PFSK-1 (cell line): ENCODE results near the gene CXXC5.

Experiments used
- FOXP2 ChIP-seq: optimal IDR thresholded peaks from 2 replicates; pipeline ENCODE3; 2011; ENCODE audit warnings: borderline replicate concordance, control low read depth, inconsistent platforms; ENCODE audit not compliant: insufficient read depth; ENCODE audit errors: extremely low read length, extremely low read depth
- POLR2AphosphoS5 ChIP-seq: IDR thresholded peaks from 2 replicates; pipeline ENCODE4 v1.6.1; 2012; ENCODE audit warnings: low read depth, mild to moderate bottlenecking, control low read depth, low read length, moderate library complexity
- SIN3A ChIP-seq: IDR thresholded peaks from 2 replicates; pipeline ENCODE4 v1.6.1; 2012; ENCODE audit warnings: mild to moderate bottlenecking, low read length, moderate library complexity, borderline replicate concordance; ENCODE audit not compliant: insufficient read depth
- TAF1 ChIP-seq: IDR thresholded peaks from 2 replicates; pipeline ENCODE4 v1.6.1; 2012; ENCODE audit warnings: low read length, control low read depth, borderline replicate concordance; ENCODE audit not compliant: insufficient read depth
- TF ChIP-seq, protein P1 (sequence below), 2 experiments: IDR thresholded peaks; 2 replicates each; pipeline versions ENCODE4 v1.6.1 to v1.8.0; 2011 to 2012; ENCODE audit warnings: low read depth in 2 of 2, low read length in 2 of 2, control low read depth in 1 of 2, inconsistent platforms in 1 of 2, mild to moderate bottlenecking in 1 of 2, moderate library complexity in 1 of 2; ENCODE audit not compliant: insufficient read depth in 1 of 2

CXXC5 gene

DNA sequence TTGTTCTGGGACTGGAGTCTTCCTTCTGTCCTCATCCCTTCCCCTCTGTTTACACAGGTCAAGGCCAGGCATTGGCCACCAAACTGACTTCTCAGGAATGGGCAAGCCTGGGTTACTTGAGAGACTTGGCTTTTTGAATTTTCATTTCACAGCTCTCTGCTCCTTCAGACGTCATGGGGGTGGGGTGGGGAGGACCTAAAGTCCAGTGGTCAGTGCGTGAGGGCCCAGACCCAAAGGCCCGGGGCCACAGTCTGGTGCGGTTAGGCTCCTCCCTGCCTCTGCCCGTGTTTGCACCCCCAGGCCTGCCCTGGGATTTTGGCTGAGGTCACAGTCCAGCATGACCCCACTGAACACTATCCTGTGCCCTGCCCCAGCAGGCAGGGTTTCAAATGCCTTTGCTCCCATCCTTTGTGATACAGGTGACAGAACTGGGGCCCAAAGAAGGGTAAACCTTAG is 4.1 kb upstream of the CXXC5 start:
- TF ChIP-seq, protein P1, sequence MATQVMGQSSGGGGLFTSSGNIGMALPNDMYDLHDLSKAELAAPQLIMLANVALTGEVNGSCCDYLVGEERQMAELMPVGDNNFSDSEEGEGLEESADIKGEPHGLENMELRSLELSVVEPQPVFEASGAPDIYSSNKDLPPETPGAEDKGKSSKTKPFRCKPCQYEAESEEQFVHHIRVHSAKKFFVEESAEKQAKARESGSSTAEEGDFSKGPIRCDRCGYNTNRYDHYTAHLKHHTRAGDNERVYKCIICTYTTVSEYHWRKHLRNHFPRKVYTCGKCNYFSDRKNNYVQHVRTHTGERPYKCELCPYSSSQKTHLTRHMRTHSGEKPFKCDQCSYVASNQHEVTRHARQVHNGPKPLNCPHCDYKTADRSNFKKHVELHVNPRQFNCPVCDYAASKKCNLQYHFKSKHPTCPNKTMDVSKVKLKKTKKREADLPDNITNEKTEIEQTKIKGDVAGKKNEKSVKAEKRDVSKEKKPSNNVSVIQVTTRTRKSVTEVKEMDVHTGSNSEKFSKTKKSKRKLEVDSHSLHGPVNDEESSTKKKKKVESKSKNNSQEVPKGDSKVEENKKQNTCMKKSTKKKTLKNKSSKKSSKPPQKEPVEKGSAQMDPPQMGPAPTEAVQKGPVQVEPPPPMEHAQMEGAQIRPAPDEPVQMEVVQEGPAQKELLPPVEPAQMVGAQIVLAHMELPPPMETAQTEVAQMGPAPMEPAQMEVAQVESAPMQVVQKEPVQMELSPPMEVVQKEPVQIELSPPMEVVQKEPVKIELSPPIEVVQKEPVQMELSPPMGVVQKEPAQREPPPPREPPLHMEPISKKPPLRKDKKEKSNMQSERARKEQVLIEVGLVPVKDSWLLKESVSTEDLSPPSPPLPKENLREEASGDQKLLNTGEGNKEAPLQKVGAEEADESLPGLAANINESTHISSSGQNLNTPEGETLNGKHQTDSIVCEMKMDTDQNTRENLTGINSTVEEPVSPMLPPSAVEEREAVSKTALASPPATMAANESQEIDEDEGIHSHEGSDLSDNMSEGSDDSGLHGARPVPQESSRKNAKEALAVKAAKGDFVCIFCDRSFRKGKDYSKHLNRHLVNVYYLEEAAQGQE (IDR thresholded peaks at IDR 0.05; ENCODE audit: insufficient read depth in 1 of 2, low read depth in 2 of 2, low read length in 2 of 2) = no peak
- TF ChIP-seq SIN3A (no peak), POLR2AphosphoS5 (no peak), TAF1 (no peak), FOXP2 (no peak)

DNA sequence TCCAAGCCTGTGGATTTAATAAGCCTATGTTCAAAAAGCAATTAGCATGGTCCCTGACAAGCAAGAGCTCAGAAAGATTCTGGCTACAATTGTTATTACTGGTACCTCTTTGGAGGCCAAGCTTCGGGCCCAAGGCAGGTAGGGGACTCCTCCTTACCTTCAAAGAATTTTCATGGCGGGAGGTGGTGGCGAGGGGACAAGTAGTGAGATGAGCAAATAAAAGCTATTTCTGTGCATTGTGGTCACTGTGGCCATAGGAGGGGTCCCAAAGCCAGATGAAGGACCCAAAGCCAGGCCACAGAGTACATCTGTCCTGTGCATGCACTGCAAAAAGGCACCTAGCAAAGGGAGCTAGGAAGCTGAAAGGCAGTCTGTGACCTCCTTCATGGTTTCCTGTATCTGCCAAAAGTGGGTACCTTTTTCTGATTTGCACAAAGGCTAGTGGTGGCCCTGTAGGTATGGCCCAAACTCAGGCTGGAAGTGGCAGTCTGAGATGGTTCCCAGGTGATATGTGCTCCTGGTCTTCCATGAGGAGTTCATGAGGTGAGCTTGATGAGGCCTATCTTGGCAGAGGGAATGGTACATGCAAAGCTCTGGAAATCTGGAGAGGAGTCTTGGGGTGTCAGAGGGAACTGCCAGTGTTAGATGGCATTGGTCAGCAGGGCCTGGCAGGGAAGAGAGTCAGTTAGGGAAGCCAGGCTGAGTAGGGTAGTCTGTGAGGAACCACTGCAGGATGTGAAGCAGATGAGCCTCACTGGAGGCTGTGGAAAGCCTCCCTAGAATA is 3.3 kb upstream of the CXXC5 start:
- TF ChIP-seq FOXP2 = no peak
- TF ChIP-seq POLR2AphosphoS5 = no peak
- no peak for TF ChIP-seq SIN3A
- TF ChIP-seq, protein P1 (IDR thresholded peaks at IDR 0.05; ENCODE audit: insufficient read depth in 1 of 2, low read depth in 2 of 2, low read length in 2 of 2) = no peak
- TF ChIP-seq TAF1 = no peak

DNA sequence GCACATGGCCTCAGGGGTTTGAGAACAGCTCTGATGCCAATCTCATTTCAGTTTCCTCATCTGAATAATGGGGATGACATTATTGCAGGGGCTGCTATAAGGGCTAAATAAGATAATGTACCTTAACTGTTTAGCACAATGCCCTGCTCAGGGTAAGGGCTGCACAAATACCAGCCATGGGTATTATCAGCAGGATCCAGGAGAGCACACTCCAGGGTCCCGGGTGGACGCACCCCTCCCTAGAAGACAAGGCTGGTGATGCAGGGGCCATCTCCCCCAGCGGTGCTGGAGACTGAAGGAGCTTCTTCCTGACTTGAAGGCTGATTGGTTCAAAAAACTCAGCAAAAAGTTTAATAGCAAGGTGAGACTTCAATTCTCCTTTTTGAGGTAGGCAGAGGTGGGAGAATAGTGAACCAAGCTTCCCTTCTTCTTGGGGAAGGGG is 2.7 kb upstream of the CXXC5 start:
- TF ChIP-seq, protein P1 (IDR thresholded peaks at IDR 0.05; ENCODE audit: insufficient read depth in 1 of 2, low read depth in 2 of 2, low read length in 2 of 2) = no peak
- TF ChIP-seq SIN3A = no peak
- TF ChIP-seq TAF1 = no peak
- no peak for TF ChIP-seq POLR2AphosphoS5
- TF ChIP-seq FOXP2 = no peak

DNA sequence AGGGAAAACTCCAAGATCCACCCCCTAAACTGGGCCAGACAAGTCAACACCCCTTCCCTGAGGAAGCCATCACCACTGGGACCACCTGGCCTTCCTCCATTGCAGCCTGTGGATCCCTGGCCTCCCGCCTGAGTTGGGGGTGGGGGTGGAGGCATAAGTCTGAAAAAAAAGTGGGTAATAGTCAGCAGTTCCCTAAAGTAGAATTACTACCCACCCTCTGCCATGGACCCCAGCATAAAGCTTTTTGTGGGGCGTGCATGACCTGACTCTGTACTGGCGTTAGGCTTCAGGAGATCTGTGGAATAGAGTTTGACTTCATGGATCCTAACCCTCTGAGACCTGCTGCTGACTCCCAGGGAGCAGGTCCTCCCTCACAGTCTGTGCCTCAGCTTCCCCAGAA is 2.0 kb upstream of the CXXC5 start:
- TF ChIP-seq SIN3A (no peak), TAF1 (no peak)

DNA sequence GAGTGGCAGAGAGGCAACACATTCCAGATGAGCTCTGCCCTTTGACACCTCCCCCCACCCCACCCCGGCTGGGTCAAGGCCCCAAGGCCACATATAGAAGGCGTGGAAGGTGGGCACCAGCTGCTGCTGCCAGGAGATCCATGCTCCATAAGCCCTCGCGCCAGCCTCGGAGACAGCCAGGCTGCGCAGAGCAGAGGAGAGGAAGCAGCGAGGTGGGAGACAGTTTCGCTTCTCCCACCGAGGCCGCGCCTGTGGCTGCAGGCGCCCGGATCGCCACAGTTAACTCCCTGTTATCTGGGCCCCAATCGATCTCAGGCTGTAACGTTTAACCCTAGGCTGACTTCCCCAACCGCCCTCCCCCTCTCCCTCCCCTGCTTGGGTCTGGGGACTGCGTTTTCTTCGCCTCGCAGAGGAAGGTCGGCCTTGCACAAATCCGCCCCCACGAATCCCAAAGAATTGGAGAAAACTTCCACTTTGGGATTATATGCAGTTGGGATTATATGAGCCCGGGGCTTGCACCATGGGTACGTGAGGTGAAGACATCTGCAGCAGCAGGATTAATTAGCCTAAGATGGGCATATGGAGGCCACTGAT is 1.1 kb upstream of the CXXC5 start:
- no peak for TF ChIP-seq FOXP2
- TF ChIP-seq, protein P1 (IDR thresholded peaks at IDR 0.05; ENCODE audit: insufficient read depth in 1 of 2, low read depth in 2 of 2, low read length in 2 of 2) = no peak
- TF ChIP-seq SIN3A = no peak
- no peak for TF ChIP-seq POLR2AphosphoS5
- TF ChIP-seq TAF1 = no peak
